Activated gamma-delta T cell treated with Interleukin-2 at 50 U/mL for 16 hours (primary cell): Measurements from ENCODE around the gene GPM6B.

Experiments
- DNase-seq: peaks from one replicate; pipeline ENCODE4 v3.0.0-alpha.2; 2020

GPM6B gene

DNA sequence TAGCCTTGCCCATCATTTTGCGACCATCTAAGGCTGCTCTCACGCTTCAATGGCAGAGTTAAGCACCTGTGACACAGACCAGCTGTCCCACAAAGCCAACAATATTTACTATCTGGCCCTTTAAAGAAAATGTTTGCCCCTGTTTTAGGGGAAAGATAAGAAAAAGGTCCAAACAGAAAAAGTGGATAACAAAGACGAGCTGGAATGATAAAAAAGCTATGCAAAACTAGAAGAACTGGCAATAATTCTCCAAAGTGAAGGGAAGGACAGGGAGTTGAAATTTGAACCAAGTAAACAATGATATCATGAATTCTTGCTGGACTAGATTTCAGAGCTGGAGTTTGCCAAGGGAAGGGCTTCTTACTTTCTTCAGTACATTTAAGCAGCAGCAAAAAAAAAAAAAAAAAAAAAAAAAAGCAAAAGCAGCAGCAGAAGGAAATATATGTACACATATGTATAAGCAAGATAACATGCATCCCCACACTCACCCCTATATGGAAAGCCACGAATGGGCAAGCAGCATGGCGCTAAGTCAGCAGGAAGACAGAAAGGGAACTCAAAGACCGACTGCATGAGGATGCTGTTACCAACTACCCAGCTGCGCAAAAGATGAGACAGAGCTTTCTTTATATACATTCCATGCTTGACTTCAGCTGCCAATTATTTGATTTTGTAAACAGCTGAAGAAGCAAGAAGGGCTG, 94.9 kb downstream of the GPM6B start:
- no peak for DNase-seq

DNA sequence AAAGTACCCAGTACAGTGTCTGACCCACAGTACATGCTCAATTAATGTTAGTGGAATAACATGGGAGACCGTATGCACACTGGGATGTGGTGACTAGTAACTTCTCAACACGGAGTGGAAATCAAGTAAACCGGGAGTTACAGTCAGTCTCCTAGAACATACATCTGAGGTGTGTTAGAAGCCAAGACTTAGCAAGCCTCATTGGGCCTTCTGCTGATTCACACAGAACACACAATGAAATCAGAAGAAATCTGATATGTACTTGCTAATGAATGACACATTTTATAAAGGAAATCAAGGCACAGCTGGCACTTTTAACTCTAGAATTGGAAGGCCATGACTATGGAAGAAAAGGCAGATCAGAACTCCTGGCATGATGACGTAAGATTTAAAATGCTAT, 95.5 kb downstream of the GPM6B start:
- no peak for DNase-seq
